HG02885 (cell line): ENCODE data around the gene NR2F1.

Source experiments
- ATAC-seq: cut with Tn5 transposase; IDR thresholded peaks from one replicate; pipeline ENCODE4 v1.9.1; 2021; ENCODE audit warnings: mild to moderate bottlenecking; ENCODE audit not compliant: unreplicated experiment, poor library complexity

Gene NR2F1

DNA sequence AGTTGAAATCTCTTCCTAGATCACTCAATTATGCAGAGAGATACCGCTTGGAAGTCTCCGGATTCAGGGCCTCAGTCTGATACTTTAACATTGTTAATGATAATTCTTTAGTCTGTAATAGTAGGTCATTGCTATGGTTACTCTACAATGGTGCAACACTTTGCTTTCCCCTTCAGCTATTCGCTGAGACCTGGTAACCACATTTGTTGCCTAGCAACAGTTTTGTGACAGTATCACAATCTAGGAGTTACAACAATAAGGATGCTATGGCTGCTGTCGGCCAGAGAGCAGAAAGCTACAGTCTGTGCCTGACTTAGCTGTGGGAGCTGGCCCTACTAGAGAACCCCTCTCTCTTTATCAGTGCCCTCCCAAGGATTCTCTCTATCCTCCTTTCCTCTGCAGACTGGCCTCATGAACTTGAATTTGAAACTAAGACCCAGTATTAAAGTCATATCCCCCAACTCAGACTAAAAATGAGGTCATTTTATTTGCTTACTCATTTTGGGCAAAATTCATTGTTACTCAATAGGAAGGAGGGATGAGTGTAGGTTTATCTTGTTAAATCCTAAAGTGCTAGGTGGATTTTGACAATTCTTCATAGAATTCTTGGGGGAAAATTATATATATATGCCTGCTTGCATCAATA lies 39.3 kb downstream of the NR2F1 start:
- ATAC-seq = no peak

DNA sequence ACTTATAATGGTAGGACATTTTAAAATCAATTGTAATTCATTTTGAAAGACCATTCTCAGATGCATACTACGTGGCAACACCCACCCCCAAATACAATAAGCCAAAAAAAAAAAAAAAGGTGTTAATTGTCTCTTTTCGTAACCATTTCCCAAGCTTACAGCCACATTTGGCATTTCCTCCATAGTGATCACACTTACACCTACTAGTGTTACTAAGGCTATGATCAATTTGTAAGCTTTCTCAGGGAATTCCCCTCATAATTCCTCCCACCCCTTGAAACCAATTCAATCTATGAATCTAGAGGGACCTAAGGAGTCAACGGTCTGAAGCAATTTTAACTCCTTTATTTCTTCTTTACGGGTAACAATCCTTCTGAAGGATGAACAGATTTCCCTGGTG lies 40.1 kb downstream of the NR2F1 start:
- no peak for ATAC-seq

DNA sequence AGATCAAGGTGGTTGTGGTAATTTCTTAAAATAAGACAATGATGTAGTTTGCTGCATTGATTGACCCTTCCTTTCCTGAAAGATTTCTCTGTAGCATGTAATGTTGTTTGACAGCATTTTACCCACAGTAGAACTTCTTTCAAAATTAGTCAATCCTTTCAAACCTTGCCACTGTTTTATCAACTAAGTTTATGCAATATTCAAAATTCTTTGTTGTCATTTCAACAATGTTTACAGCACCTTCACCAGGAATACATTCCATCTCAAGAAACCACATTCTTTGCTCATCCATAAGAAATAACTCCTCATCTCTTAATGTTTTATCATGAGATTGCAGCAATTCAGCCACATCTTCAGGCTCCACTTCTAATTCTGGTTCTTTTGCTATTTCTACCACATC lies 43.8 kb downstream of the NR2F1 start:
- ATAC-seq = no peak

DNA sequence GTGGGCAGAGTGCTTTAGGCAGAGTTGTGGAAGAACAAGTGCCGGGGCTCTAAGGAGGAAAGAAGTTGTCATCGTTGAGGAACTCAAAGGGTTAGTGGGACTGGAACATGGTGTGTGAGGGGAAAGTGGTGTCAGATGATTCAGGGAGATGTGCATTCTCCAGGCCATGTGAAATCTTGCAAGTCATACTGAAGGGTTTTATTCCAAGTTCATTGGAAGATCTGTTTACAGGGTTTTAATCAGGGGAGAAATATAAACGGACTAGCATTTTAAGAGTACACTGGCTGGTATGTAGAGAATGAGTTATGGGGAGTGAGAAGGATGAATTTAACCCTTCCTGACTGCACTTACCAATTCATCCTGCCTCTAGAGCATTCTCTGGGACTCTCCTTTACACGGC lies 49.3 kb downstream of the NR2F1 start:
- ATAC-seq = no peak

DNA sequence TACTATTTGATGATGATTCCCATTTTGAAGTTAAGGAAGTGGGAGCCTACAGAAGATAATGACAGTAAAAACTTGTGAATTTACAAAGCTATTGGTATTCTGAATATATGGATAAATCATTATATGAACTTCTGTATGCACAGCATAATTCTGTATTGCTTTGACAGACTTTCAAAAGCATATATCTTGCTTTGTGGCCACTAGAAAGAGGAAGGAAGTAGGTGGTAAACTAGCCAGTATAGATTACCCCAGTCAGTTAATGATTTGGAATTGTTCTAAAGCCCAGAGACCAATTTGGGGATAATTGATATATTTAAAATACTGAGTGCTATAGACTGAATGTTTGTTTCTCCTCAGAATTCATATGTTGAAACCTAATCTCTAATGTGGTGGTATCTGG lies 53.0 kb downstream of the NR2F1 start:
- ATAC-seq = no peak

DNA sequence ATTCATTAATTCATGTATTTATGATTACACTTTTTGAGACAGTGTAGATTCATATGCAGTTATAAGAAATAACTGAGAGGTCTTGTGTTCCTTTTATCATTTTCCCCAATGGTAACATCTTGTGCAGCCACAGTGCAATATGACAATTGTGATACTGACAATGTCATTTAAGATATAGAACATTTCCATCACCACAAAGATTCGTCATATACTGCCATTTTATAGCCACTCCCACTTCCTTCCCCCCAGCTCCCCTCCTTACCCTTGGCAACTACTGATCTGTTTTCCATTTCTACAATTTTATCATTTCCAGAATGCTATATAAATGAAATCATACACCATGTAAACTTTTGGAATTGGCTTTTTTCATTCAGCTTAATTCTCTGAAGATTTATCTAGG lies 53.8 kb downstream of the NR2F1 start:
- no peak for ATAC-seq

DNA sequence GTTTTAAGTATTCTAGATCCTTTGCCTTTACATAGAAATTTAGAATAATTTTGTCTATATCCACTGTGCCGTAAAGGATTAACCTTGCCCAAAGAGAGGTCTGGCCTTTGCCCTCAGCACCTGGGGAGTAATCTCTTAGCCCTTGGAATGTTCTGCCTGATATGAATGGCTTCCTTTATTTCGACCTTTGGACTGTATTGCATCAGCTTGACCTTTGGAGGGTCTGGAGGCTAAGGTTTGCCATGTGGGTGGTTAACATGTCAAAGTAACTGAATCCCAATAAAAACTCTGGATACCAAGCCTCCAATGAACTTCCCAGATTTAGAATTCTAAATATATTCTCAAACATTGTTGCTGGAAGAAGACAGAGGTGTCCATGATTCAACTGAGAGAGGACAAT lies 54.7 kb downstream of the NR2F1 start:
- no peak for ATAC-seq

DNA sequence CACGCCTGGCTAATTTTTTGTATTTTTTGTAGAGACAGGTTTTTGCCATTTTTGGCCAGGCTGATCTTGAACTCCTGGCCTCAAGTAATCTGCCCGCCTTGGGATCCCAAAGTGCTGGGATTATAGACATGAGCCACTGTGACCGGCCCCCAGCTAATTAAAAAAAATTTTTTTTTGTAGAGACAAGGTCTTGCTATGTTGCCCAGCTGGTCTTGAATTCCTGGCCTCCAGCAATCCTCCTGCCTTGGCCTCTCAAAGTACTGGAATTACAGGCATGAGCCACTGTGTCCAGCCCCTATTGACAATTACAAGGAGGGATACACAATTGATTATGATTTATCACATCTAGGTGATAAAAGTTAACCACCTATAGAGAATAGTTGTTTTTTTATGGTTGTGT lies 59.5 kb downstream of the NR2F1 start:
- ATAC-seq = no peak
